Measurements from ENCODE around the gene IL1RL1.

IL1RL1 gene

DNA sequence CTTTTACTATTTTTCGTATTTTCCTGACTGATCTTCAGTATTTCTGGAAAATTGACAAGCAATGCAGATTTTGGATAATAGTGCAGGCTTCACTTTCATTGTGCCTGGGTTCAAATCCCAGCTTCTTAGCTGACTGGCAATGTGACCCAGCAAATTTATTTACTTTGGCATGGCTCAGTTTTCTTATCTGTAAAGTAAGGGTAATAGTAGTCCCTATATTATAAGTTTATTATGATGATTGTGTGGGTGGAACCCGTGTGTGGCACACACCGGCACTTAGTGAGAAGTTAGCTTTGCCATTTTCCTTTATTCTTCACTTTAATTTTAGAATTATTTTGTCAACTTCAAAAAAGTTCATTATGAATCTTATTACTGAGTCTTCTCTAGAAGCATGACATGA is 7.8 kb upstream of the IL1RL1 start:
- H3K27me3 ChIP-seq (ENCODE audit: insufficient read depth, low read length) = no peaks in the 10 kb centered on the region
- H3K9ac ChIP-seq (ENCODE audit: low read length) = no peak overlapping the region
- no peak overlapping the region for H3K4me3 ChIP-seq (ENCODE audit: low read depth, low read length, poor library complexity, severe bottlenecking)
- H2AFZ ChIP-seq (ENCODE audit: low read length) = no peak overlapping the region
- H3K27ac ChIP-seq (ENCODE audit: low read depth, low read length, poor library complexity, severe bottlenecking) = no peak overlapping the region
- H3K79me2 ChIP-seq (ENCODE audit: insufficient read depth, low read length) = no peaks in the 10 kb centered on the region
- H4K20me1 ChIP-seq (ENCODE audit: insufficient read depth, low read length) = no peaks in the 10 kb centered on the region
- no peaks in the 10 kb centered on the region for H3K9me2 ChIP-seq (ENCODE audit: low read depth, low read length)
- no peak for TF ChIP-seq EZH2 (IDR thresholded peaks at IDR 0.05; ENCODE audit: borderline replicate concordance, low read length)
- TF ChIP-seq, protein P1, sequence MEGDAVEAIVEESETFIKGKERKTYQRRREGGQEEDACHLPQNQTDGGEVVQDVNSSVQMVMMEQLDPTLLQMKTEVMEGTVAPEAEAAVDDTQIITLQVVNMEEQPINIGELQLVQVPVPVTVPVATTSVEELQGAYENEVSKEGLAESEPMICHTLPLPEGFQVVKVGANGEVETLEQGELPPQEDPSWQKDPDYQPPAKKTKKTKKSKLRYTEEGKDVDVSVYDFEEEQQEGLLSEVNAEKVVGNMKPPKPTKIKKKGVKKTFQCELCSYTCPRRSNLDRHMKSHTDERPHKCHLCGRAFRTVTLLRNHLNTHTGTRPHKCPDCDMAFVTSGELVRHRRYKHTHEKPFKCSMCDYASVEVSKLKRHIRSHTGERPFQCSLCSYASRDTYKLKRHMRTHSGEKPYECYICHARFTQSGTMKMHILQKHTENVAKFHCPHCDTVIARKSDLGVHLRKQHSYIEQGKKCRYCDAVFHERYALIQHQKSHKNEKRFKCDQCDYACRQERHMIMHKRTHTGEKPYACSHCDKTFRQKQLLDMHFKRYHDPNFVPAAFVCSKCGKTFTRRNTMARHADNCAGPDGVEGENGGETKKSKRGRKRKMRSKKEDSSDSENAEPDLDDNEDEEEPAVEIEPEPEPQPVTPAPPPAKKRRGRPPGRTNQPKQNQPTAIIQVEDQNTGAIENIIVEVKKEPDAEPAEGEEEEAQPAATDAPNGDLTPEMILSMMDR (IDR thresholded peaks at IDR 0.05; ENCODE audit: low read length) = no peak
- no peak overlapping the region for H3K4me2 ChIP-seq (ENCODE audit: low read length)
- H3K36me3 ChIP-seq (ENCODE audit: insufficient read depth, low read length) = no peaks in the 10 kb centered on the region
- H3F3A ChIP-seq (ENCODE audit: insufficient read depth, low read length) = no peaks in the 10 kb centered on the region
- no peaks in the 10 kb centered on the region for H3K9me3 ChIP-seq (ENCODE audit: low read length)
- H3K4me1 ChIP-seq (ENCODE audit: insufficient read depth, low read length, severe bottlenecking) = no peaks in the 10 kb centered on the region

GRCh38 chr2:102304268-102304667 is 7.1 kb upstream of the IL1RL1 start:
- Histone ChIP-seq H3K36me3 (ENCODE audit: insufficient read depth, low read length) (no peaks in the 10 kb centered on the region), H3K9ac (ENCODE audit: low read length) (no peak overlapping the region), H2AFZ (ENCODE audit: low read length) (no peak overlapping the region), H3K27ac (ENCODE audit: low read depth, low read length, poor library complexity, severe bottlenecking) (no peak overlapping the region), H4K20me1 (ENCODE audit: insufficient read depth, low read length) (no peaks in the 10 kb centered on the region), H3K27me3 (ENCODE audit: insufficient read depth, low read length) (no peaks in the 10 kb centered on the region), H3K4me3 (ENCODE audit: low read depth, low read length, poor library complexity, severe bottlenecking) (no peak overlapping the region), H3F3A (ENCODE audit: insufficient read depth, low read length) (no peaks in the 10 kb centered on the region), H3K4me2 (ENCODE audit: low read length) (no peak overlapping the region), H3K9me2 (ENCODE audit: low read depth, low read length) (no peaks in the 10 kb centered on the region), H3K9me3 (ENCODE audit: low read length) (no peaks in the 10 kb centered on the region), H3K79me2 (ENCODE audit: insufficient read depth, low read length) (no peaks in the 10 kb centered on the region), H3K4me1 (ENCODE audit: insufficient read depth, low read length, severe bottlenecking) (no peaks in the 10 kb centered on the region)
- TF ChIP-seq EZH2 (IDR thresholded peaks at IDR 0.05; ENCODE audit: borderline replicate concordance, low read length) = no peak
- TF ChIP-seq, protein P1 (IDR thresholded peaks at IDR 0.05; ENCODE audit: low read length) = no peak

DNA sequence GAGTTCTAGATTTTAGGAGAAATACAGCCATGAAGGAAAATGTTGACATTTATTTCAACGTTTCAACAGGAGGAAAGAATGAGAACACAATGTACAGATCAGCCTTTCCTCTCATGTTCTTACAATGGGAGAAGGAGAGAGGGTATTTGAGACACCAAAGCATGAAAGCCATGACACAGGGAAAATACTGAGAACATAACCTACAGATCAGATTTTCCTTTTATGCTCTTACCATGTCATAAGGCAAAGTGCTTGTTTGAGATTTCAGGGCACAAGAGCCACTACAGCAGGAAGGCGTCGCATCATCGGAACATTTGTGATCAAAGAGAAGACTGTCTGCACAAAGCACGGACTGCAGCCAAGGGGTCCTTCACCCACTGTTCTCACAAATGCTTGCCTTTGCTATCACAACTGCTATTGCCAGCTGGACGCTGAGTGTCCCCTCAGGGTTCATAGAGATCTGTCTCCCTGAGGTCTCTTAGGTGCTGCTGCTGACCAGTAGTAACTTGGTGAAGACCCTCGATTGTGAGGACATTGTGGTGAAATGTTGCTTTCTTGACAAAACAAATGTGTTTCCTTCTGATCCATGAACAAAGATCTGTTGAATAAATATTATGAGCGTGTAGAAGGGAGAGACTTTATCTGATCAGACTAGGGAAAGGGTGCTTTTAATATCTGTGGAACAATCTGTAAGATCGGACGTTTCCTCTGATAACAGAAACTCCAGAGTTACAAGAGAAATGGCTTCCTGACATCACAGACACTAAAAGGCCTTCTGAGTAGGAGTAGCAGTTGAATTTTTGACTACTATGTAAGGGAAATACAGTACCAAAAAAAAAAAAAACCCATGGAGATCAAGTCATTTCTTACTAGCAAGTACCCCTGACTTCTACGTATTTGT is 6.4 kb upstream of the IL1RL1 start:
- no peaks in the 10 kb centered on the region for H3K9me3 ChIP-seq (ENCODE audit: low read length)
- H3K4me2 ChIP-seq (ENCODE audit: low read length) = no peak overlapping the region
- H2AFZ ChIP-seq (ENCODE audit: low read length) = no peak overlapping the region
- H3K36me3 ChIP-seq (ENCODE audit: insufficient read depth, low read length) = no peaks in the 10 kb centered on the region
- no peaks in the 10 kb centered on the region for H3K4me1 ChIP-seq (ENCODE audit: insufficient read depth, low read length, severe bottlenecking)
- TF ChIP-seq, protein P1 (IDR thresholded peaks at IDR 0.05; ENCODE audit: low read length) = no peak
- TF ChIP-seq EZH2 (IDR thresholded peaks at IDR 0.05; ENCODE audit: borderline replicate concordance, low read length) = no peak
- no peak overlapping the region for H3K9ac ChIP-seq (ENCODE audit: low read length)
- H3K9me2 ChIP-seq (ENCODE audit: low read depth, low read length) = no peaks in the 10 kb centered on the region
- no peaks in the 10 kb centered on the region for H3F3A ChIP-seq (ENCODE audit: insufficient read depth, low read length)
- no peaks in the 10 kb centered on the region for H4K20me1 ChIP-seq (ENCODE audit: insufficient read depth, low read length)
- H3K27ac ChIP-seq (ENCODE audit: low read depth, low read length, poor library complexity, severe bottlenecking) = no peak overlapping the region
- H3K4me3 ChIP-seq (ENCODE audit: low read depth, low read length, poor library complexity, severe bottlenecking) = no peak overlapping the region
- H3K79me2 ChIP-seq (ENCODE audit: insufficient read depth, low read length) = no peaks in the 10 kb centered on the region
- H3K27me3 ChIP-seq (ENCODE audit: insufficient read depth, low read length) = no peaks in the 10 kb centered on the region

Measured in OCI-LY1 (cell line).